ENCODE measurements around the gene SLC30A1. TPM values are rescaled to one million over a fixed set of nuclear protein-coding genes. Genes with fewer than 3 reads are reported as not detected.

The SLC30A1 gene
- total RNA-seq, 1 donor from 2014 or later = 18.2 TPM

DNA sequence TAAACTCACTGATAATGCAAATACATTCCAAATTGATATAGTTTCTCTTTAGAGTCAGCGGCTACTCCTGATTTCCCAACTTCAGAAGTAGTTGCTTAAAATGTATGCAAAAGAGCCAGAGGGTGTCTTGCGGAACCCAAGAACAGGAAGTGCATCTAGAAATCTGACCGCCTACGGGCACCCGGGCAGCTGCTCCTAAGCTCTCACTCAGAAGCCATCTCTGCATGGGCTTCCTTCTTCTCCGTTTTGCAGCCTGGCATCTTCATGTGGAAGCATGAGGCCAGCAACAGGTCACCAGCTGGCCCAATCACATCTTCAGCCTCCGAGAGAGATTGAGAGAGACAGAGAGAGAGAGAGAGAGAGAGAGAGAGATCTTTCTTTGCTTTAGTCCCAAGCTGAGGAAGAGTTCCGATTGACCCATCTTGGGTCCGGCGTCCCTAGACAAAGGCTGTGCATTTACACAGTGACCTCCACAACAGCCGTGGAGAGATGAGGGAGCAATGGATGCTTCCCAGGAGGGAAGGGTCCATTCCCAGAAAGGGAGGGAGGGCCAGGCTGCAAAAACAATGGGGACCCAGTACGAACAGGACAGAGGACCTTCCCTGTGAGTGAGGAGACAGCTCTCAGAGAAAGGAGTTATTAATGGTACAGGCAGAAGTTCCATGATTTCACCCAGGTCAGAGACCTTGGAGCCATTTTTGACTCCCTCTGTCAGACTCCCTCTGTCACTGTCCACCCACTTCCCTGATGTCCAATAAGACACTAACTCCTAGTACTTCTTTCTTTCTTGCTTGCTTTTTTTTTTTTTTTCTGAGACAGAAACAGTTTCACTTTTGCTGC is 28.2 kb upstream of the SLC30A1 start:
- H3K4me3 Mint-ChIP-seq (ENCODE audit: unreplicated experiment) = no peak overlapping the region
- peaks cover 21% of the 10 kb centered on the region for H3K4me1 Mint-ChIP-seq (ENCODE audit: low read depth)
- no peaks in the 10 kb centered on the region for H3K36me3 Mint-ChIP-seq (ENCODE audit: low read depth)
- no peak overlapping the region for H3K27ac Mint-ChIP-seq (ENCODE audit: unreplicated experiment)
- DNase-seq (ENCODE audit: low spot score) = no peak
- H3K9me3 Mint-ChIP-seq (ENCODE audit: low read depth) = no peaks in the 10 kb centered on the region
- TF ChIP-seq, protein P1, sequence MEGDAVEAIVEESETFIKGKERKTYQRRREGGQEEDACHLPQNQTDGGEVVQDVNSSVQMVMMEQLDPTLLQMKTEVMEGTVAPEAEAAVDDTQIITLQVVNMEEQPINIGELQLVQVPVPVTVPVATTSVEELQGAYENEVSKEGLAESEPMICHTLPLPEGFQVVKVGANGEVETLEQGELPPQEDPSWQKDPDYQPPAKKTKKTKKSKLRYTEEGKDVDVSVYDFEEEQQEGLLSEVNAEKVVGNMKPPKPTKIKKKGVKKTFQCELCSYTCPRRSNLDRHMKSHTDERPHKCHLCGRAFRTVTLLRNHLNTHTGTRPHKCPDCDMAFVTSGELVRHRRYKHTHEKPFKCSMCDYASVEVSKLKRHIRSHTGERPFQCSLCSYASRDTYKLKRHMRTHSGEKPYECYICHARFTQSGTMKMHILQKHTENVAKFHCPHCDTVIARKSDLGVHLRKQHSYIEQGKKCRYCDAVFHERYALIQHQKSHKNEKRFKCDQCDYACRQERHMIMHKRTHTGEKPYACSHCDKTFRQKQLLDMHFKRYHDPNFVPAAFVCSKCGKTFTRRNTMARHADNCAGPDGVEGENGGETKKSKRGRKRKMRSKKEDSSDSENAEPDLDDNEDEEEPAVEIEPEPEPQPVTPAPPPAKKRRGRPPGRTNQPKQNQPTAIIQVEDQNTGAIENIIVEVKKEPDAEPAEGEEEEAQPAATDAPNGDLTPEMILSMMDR (IDR thresholded peaks at IDR 0.05) = no peak
- no peaks in the 10 kb centered on the region for H3K27me3 Mint-ChIP-seq (ENCODE audit: low read depth)

DNA sequence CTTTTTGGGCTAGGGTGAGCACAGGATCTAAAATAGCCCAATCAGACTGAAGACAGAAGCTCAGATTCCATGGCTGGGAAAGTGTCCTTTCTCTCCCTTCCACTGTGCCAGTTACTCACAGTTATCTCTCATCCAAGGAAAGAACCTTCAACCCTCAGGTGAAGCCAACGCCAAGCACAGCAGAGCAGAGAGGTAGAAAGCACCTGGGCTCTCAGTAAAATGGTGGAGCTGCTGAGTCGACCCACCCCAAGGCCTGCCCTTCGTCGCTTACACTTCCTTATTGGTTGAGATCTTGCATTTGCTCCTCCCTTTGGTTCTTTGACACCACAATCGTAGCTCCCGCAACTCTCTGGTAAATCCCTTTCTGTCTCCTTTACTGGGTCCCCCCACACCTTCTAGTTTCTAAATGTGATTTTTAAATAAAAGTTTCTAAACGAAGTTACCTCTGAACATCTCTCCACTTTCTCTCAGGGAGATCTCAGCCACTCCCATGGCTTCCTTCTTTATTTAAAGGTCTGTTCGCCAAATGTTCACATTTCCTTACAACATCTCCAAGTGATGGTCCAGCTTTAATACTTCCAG is 27.5 kb upstream of the SLC30A1 start:
- DNase-seq (ENCODE audit: low spot score) = no peak
- Mint-ChIP-seq H3K27me3 (ENCODE audit: low read depth) (no peaks in the 10 kb centered on the region), H3K4me1 (ENCODE audit: low read depth) (peaks cover 21% of the 10 kb centered on the region), H3K4me3 (ENCODE audit: unreplicated experiment) (no peak overlapping the region), H3K36me3 (ENCODE audit: low read depth) (no peaks in the 10 kb centered on the region), H3K27ac (ENCODE audit: unreplicated experiment) (no peak overlapping the region), H3K9me3 (ENCODE audit: low read depth) (no peaks in the 10 kb centered on the region)
- TF ChIP-seq, protein P1 (IDR thresholded peaks at IDR 0.05) = no peak

DNA sequence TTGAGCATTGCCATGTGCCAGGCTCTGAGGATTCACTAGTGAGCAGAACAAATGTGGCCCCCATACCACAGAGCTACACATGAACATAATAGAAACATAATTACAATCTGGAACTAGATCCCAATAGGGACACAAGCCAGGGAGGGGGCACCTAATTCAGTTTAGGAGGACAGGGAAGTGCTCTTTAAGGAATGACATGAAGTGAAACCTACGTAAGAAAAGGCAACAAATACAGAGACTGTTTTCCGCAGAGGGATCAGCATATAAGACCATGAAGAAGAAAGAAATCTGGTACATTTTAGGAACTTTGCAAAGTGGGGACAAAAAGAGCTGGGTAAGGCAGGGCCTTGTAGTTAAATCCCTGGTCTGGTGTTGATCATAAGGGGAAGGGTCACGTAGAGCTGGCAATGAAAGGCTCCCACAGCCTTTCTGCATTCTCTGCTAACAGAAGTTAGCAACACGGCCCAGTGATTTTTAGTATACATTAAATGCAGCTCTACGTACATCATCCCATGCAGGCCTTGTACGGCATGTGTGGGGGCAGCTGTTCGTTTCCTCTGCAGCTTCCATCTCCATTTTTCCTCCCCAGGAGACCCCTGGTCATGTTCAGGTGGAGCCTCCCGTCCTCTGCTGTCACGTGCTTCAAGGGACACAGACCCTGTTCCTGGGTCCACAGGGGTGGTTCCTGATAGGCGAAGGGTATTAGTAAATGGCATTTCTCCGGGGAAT is 26.8 kb upstream of the SLC30A1 start:
- no peaks in the 10 kb centered on the region for H3K27me3 Mint-ChIP-seq (ENCODE audit: low read depth)
- H3K9me3 Mint-ChIP-seq (ENCODE audit: low read depth) = peaks cover 3% of the 10 kb centered on the region
- DNase-seq (ENCODE audit: low spot score) = no peak
- no peaks in the 10 kb centered on the region for H3K36me3 Mint-ChIP-seq (ENCODE audit: low read depth)
- TF ChIP-seq, protein P1 (IDR thresholded peaks at IDR 0.05) = no peak
- H3K4me1 Mint-ChIP-seq (ENCODE audit: low read depth) = peaks cover 17% of the 10 kb centered on the region
- H3K27ac Mint-ChIP-seq (ENCODE audit: unreplicated experiment) = no peak overlapping the region
- no peak overlapping the region for H3K4me3 Mint-ChIP-seq (ENCODE audit: unreplicated experiment)

DNA sequence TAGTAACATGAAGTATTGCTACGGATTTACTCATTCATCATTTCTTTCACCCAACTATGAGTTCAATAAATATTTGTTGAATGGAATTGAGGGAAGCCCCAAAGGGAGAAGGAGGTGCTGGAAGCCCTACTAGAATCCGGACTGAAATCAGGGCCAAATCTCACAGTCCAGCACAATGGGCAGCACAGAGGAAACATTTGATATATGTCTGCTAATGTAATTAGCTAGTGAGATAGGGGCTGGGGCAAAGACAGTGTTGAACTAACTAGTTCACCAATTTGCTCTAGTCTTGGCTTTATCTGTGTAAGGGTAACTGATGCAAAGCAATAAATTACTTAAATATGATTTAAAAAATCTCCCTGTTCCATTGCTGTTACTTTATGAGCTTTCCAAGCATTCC is 26.1 kb upstream of the SLC30A1 start:
- H3K4me1 Mint-ChIP-seq (ENCODE audit: low read depth) = peaks cover 17% of the 10 kb centered on the region
- no peak overlapping the region for H3K27ac Mint-ChIP-seq (ENCODE audit: unreplicated experiment)
- no peaks in the 10 kb centered on the region for H3K27me3 Mint-ChIP-seq (ENCODE audit: low read depth)
- H3K9me3 Mint-ChIP-seq (ENCODE audit: low read depth) = peaks cover 3% of the 10 kb centered on the region
- TF ChIP-seq, protein P1 (IDR thresholded peaks at IDR 0.05) = no peak
- no peak for DNase-seq (ENCODE audit: low spot score)
- no peak overlapping the region for H3K4me3 Mint-ChIP-seq (ENCODE audit: unreplicated experiment)
- H3K36me3 Mint-ChIP-seq (ENCODE audit: low read depth) = no peaks in the 10 kb centered on the region

DNA sequence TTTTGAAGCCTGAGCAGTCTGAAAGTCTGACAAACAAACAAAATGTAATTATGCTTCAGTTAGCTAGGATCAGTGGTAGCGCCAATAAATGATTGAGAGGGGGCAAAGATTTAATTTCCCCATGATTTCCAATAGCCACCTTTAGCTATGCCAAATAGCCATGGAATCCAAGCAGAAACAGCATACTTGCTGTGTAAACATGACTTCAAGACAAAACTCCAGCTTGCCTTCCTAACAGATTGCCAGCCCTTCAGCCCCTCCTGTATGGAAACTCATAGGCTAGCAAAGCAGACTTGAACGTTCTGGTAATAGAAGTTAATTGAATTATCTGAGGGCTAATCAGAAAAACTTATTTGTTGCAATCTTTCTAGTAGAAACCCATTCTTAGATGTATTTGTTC is 25.6 kb upstream of the SLC30A1 start:
- Mint-ChIP-seq H3K4me3 (ENCODE audit: unreplicated experiment) (no peak overlapping the region), H3K27me3 (ENCODE audit: low read depth) (no peaks in the 10 kb centered on the region), H3K9me3 (ENCODE audit: low read depth) (peaks cover 3% of the 10 kb centered on the region), H3K4me1 (ENCODE audit: low read depth) (peaks cover 14% of the 10 kb centered on the region), H3K27ac (ENCODE audit: unreplicated experiment) (no peak overlapping the region), H3K36me3 (ENCODE audit: low read depth) (no peaks in the 10 kb centered on the region)
- no peak for DNase-seq (ENCODE audit: low spot score)
- TF ChIP-seq, protein P1 (IDR thresholded peaks at IDR 0.05) = no peak

Data from chondrocyte (in vitro differentiated cells).